A549 (cell line): ENCODE measurements around the gene USP13.

Source experiments
- CHD2 ChIP-seq: fragments of 150-350 bp; IDR thresholded peaks from 2 replicates; pipeline ENCODE4 v1.6.1; 2014; ENCODE audit warnings: low read length; ENCODE audit not compliant: partially characterized antibody
- TF ChIP-seq, protein P1 (sequence below): fragments of >200 bp; sonication (Bioruptor Twin); formaldehyde crosslinking; IDR thresholded peaks from 3 replicates; pipeline ENCODE4 v1.5.1; 2016

DNA sequence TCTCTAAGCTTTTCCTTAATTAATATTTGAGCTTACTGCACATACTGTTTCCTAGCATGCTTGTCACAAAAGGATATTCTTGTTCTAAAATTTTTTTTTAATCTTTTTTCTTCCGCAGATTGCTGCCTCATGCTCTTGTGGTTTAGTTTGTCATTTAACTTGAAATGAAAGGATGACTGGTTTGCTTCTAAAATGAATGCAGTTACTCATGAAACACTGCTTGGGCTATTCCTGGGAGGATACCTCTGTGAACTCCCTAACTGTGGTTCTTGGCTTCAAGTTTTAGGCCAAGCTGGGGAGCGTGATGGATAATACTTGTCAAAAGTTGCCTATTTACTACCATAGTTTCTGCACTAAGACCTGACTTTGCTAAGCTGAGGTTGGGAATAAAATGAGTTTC is 64.0 kb downstream of the USP13 start:
- TF ChIP-seq CHD2 = no peak
- TF ChIP-seq, protein P1, sequence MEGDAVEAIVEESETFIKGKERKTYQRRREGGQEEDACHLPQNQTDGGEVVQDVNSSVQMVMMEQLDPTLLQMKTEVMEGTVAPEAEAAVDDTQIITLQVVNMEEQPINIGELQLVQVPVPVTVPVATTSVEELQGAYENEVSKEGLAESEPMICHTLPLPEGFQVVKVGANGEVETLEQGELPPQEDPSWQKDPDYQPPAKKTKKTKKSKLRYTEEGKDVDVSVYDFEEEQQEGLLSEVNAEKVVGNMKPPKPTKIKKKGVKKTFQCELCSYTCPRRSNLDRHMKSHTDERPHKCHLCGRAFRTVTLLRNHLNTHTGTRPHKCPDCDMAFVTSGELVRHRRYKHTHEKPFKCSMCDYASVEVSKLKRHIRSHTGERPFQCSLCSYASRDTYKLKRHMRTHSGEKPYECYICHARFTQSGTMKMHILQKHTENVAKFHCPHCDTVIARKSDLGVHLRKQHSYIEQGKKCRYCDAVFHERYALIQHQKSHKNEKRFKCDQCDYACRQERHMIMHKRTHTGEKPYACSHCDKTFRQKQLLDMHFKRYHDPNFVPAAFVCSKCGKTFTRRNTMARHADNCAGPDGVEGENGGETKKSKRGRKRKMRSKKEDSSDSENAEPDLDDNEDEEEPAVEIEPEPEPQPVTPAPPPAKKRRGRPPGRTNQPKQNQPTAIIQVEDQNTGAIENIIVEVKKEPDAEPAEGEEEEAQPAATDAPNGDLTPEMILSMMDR = no peak
